Liver (tissue), 9 donors: ENCODE results near the gene PEX11B. TPM values are rescaled to one million over a fixed set of nuclear protein-coding genes. Genes with fewer than 3 reads are reported as not detected.

Experiments used
- DNase-seq: peaks from one replicate; pipeline ENCODE4 v3.0.0-alpha.2; 2017; ENCODE audit warnings: low spot score
- H3K27ac ChIP-seq, 2 donors: one replicate each; pipeline ENCODE4 v1.7.0; 2013; ENCODE audit warnings: inconsistent platforms in 2 of 2, low read length in 2 of 2, control low read depth in 1 of 2, low read depth in 1 of 2, mild to moderate bottlenecking in 1 of 2
- H3K27me3 ChIP-seq, 4 donors: one replicate each; pipeline versions ENCODE4 v1.6.1 to v1.7.0; 2013; ENCODE audit warnings: low read length in 3 of 4, inconsistent platforms in 1 of 4, mild to moderate bottlenecking in 1 of 4, moderate library complexity in 1 of 4; ENCODE audit not compliant: control insufficient read depth in 4 of 4, insufficient read depth in 4 of 4
- H3K36me3 ChIP-seq, 4 donors: one replicate each; pipeline versions ENCODE4 v1.6.1 to v1.7.0; 2013; ENCODE audit warnings: low read length in 3 of 4, mild to moderate bottlenecking in 3 of 4, low read depth in 1 of 4, moderate library complexity in 1 of 4; ENCODE audit not compliant: control insufficient read depth in 4 of 4, insufficient read depth in 3 of 4
- H3K4me1 ChIP-seq, 4 donors: one replicate each; pipeline versions ENCODE4 v1.6.1 to v1.7.0; 2013; ENCODE audit warnings: low read length in 3 of 4, mild to moderate bottlenecking in 3 of 4, moderate library complexity in 1 of 4; ENCODE audit not compliant: control insufficient read depth in 4 of 4, insufficient read depth in 4 of 4
- H3K4me3 ChIP-seq, 3 donors: one replicate each; pipeline versions ENCODE4 v1.6.1 to v1.7.0; 2013; ENCODE audit warnings: low read length in 3 of 3, control low read depth in 1 of 3, low read depth in 1 of 3, mild to moderate bottlenecking in 1 of 3
- H3K9ac ChIP-seq, 2 donors: one replicate each; pipeline ENCODE4 v1.7.0; 2013; ENCODE audit warnings: low read length in 2 of 2, mild to moderate bottlenecking in 2 of 2, moderate library complexity in 2 of 2, control low read depth in 1 of 2, low read depth in 1 of 2
- H3K9me3 ChIP-seq, 4 donors: one replicate each; pipeline versions ENCODE4 v1.6.1 to v1.7.0; 2013; ENCODE audit warnings: low read length in 3 of 4; ENCODE audit not compliant: control insufficient read depth in 4 of 4
- EGR1 ChIP-seq, 2 donors: IDR thresholded peaks; 2 replicates each; pipeline ENCODE4 v1.6.1; 2016 to 2018; ENCODE audit warnings: antibody characterized with exemption in 2 of 2, low read depth in 2 of 2
- FOXA1 ChIP-seq: IDR thresholded peaks from 2 replicates; pipeline ENCODE4 v1.6.1; 2016; ENCODE audit warnings: antibody characterized with exemption
- FOXA2 ChIP-seq: IDR thresholded peaks from 2 replicates; pipeline ENCODE4 v1.6.1; 2016; ENCODE audit warnings: antibody characterized with exemption
- GABPA ChIP-seq, 2 donors: IDR thresholded peaks in 1 of 2; conservative IDR thresholded peaks in 1 of 2; 2 replicates each; pipeline ENCODE4 v1.6.1; 2016; ENCODE audit warnings: antibody characterized with exemption in 2 of 2, mild to moderate bottlenecking in 1 of 2, moderate library complexity in 1 of 2
- HNF4A ChIP-seq, 2 donors: conservative IDR thresholded peaks; 2 replicates each; pipeline ENCODE4 v1.6.1; 2016; ENCODE audit warnings: antibody characterized with exemption in 2 of 2, mild to moderate bottlenecking in 2 of 2
- HNF4G ChIP-seq: IDR thresholded peaks from 2 replicates; pipeline ENCODE4 v1.6.1; 2016; ENCODE audit warnings: antibody characterized with exemption
- JUND ChIP-seq, 2 donors: IDR thresholded peaks; 2 replicates each; pipeline ENCODE4 v1.6.1; 2016; ENCODE audit warnings: antibody characterized with exemption in 2 of 2
- NR2F2 ChIP-seq: IDR thresholded peaks from 2 replicates; pipeline ENCODE4 v1.6.1; 2016; ENCODE audit warnings: antibody characterized with exemption
- RAD21 ChIP-seq, 2 donors: IDR thresholded peaks; 2 replicates each; pipeline ENCODE4 v1.6.1; 2016; ENCODE audit warnings: antibody characterized with exemption in 2 of 2, mild to moderate bottlenecking in 2 of 2
- RXRA ChIP-seq, 2 donors: IDR thresholded peaks; 2 replicates each; pipeline ENCODE4 v1.6.1; 2017 to 2018; ENCODE audit warnings: antibody characterized with exemption in 2 of 2, mild to moderate bottlenecking in 1 of 2
- SP1 ChIP-seq: IDR thresholded peaks from 2 replicates; pipeline ENCODE4 v1.6.1; 2018; ENCODE audit warnings: antibody characterized with exemption, mild to moderate bottlenecking
- TAF1 ChIP-seq: conservative IDR thresholded peaks from 2 replicates; pipeline ENCODE4 v1.6.1; 2016; ENCODE audit warnings: antibody characterized with exemption, mild to moderate bottlenecking
- YY1 ChIP-seq: IDR thresholded peaks from 2 replicates; pipeline ENCODE4 v1.6.1; 2016; ENCODE audit warnings: antibody characterized with exemption, mild to moderate bottlenecking
- WGBS: extraction: QIAGEN DNeasy Blood & Tissue Kit; methylation state at CpG from one replicate; pipeline ENCODE4 v1.1.7; 2013; 5-methylcytosine and 5-hydroxymethylcytosine counted together
- polyA plus RNA-seq, 2 donors: library from polyadenylated mRNA; stranded (reverse) in 1 of 2; unstranded in 1 of 2; fragments of 200-250 nt in 1 of 2; fragments of >200 nt in 1 of 2; fragmentation: Nextera tagmentation in 1 of 2; extraction: Ambion mirVana in 1 of 2; gene quantifications; one replicate each; pipeline versions ENCODE4 v1.2.1 to v1.2.3, GENCODE V29; 2013 to 2015
- total RNA-seq, 2 donors: library from RNA; depleted of rRNA; stranded (reverse); fragments of >200 nt; gene quantifications; one replicate each; pipeline ENCODE4 v1.2.3, GENCODE V29; 2014
- TF ChIP-seq, protein P1 (sequence below): IDR thresholded peaks from 2 replicates; pipeline ENCODE4 v1.6.1; 2016; ENCODE audit warnings: antibody characterized with exemption, mild to moderate bottlenecking
- TF ChIP-seq, protein P2 (sequence below): fragments of 150-350 bp; IDR thresholded peaks from 2 replicates; pipeline ENCODE4 v1.5.1; 2017; ENCODE audit warnings: improper control_type of control experiment, low read depth, low read length; ENCODE audit not compliant: missing input control
- TF ChIP-seq, protein P3 (sequence below): IDR thresholded peaks from 2 replicates; pipeline ENCODE4 v1.6.1; 2016; ENCODE audit warnings: antibody characterized with exemption
- TF ChIP-seq, protein P4 (sequence below): IDR thresholded peaks from 2 replicates; pipeline ENCODE4 v1.6.1; 2016; ENCODE audit warnings: antibody characterized with exemption
- donor health status: healthy.
- donor health status: healthy.
- donor health status: healthy.
- donor health status: healthy.
- donor health status: healthy.

PEX11B gene
- total and polyA plus RNA-seq, 4 donors: 13.4 to 21.0 (median 16.1) TPM

DNA sequence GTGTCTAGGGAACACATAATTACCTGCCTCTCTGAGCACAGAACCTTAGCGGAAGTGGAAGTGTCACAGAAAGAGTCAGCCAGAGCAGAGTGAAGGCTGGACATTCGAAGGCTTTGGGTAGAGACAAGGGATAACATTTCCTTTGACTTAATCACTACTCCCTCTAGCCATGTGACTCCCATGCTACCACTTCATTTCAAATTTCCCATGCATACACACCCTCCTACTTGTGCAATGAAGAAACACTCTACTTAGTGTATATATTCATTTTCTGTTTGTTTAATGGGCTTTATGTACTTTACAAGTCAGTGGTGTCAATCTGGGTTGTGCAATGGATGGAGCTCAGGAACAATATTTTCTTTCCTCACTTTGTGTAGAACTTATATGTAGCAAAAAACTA is 39.8 kb downstream of the PEX11B start:
- no peak overlapping the region for H3K9ac ChIP-seq
- no peak overlapping the region for H3K27ac ChIP-seq
- DNase-seq: no peak
- WGBS: 92% methylated on average over 2 of the region's 2 CpGs
- H3K27me3 ChIP-seq: peaks cover 0 to 5% (median 0%) of the 10 kb centered on the region in 4 donors
- no peaks in the 10 kb centered on the region for H3K36me3 ChIP-seq
- no peaks in the 10 kb centered on the region for H3K4me1 ChIP-seq
- H3K4me3 ChIP-seq: no peak overlapping the region
- TF ChIP-seq FOXA2 (no peak), HNF4A (conservative IDR thresholded peaks at IDR 0.05) (no peak), NR2F2 (no peak), SP1 (no peak), YY1 (no peak), RAD21 (IDR thresholded peaks at IDR 0.05) (no peak)
- TF ChIP-seq, protein P1, sequence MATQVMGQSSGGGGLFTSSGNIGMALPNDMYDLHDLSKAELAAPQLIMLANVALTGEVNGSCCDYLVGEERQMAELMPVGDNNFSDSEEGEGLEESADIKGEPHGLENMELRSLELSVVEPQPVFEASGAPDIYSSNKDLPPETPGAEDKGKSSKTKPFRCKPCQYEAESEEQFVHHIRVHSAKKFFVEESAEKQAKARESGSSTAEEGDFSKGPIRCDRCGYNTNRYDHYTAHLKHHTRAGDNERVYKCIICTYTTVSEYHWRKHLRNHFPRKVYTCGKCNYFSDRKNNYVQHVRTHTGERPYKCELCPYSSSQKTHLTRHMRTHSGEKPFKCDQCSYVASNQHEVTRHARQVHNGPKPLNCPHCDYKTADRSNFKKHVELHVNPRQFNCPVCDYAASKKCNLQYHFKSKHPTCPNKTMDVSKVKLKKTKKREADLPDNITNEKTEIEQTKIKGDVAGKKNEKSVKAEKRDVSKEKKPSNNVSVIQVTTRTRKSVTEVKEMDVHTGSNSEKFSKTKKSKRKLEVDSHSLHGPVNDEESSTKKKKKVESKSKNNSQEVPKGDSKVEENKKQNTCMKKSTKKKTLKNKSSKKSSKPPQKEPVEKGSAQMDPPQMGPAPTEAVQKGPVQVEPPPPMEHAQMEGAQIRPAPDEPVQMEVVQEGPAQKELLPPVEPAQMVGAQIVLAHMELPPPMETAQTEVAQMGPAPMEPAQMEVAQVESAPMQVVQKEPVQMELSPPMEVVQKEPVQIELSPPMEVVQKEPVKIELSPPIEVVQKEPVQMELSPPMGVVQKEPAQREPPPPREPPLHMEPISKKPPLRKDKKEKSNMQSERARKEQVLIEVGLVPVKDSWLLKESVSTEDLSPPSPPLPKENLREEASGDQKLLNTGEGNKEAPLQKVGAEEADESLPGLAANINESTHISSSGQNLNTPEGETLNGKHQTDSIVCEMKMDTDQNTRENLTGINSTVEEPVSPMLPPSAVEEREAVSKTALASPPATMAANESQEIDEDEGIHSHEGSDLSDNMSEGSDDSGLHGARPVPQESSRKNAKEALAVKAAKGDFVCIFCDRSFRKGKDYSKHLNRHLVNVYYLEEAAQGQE: no peak
- no peaks in the 10 kb centered on the region for H3K9me3 ChIP-seq

DNA sequence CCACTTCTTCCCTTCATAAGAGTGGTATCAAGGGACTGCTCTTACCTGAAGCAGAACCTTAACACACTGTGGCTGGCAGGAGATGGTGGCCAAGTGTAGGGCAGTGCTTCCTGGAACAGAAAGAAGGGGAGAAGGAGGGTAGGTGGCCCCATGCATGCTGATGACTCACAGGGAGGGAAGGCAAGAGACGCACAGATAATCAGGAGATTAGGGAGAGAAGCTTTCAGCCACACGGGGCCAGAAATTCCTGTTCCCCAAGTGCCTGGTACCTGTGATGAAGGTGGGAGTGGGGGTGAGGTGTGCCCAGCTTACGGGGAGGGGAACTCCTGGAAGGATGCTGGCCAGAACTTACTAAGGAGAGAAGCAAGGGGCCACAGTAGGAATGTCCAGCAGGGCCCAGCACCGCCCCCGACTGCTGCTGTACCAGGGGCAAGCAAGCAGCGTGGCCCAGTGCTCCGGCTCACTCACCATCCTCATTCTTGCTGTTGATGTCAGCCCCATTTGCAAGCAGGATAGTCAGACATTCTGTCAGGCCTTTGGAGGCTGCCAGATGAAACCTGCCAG is 40.5 kb downstream of the PEX11B start:
- no peak for TF ChIP-seq YY1
- TF ChIP-seq FOXA2: no peak
- TF ChIP-seq, protein P2, sequence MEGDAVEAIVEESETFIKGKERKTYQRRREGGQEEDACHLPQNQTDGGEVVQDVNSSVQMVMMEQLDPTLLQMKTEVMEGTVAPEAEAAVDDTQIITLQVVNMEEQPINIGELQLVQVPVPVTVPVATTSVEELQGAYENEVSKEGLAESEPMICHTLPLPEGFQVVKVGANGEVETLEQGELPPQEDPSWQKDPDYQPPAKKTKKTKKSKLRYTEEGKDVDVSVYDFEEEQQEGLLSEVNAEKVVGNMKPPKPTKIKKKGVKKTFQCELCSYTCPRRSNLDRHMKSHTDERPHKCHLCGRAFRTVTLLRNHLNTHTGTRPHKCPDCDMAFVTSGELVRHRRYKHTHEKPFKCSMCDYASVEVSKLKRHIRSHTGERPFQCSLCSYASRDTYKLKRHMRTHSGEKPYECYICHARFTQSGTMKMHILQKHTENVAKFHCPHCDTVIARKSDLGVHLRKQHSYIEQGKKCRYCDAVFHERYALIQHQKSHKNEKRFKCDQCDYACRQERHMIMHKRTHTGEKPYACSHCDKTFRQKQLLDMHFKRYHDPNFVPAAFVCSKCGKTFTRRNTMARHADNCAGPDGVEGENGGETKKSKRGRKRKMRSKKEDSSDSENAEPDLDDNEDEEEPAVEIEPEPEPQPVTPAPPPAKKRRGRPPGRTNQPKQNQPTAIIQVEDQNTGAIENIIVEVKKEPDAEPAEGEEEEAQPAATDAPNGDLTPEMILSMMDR: no peak
- TF ChIP-seq NR2F2: no peak
- TF ChIP-seq, protein P1: no peak
- TF ChIP-seq, protein P3, sequence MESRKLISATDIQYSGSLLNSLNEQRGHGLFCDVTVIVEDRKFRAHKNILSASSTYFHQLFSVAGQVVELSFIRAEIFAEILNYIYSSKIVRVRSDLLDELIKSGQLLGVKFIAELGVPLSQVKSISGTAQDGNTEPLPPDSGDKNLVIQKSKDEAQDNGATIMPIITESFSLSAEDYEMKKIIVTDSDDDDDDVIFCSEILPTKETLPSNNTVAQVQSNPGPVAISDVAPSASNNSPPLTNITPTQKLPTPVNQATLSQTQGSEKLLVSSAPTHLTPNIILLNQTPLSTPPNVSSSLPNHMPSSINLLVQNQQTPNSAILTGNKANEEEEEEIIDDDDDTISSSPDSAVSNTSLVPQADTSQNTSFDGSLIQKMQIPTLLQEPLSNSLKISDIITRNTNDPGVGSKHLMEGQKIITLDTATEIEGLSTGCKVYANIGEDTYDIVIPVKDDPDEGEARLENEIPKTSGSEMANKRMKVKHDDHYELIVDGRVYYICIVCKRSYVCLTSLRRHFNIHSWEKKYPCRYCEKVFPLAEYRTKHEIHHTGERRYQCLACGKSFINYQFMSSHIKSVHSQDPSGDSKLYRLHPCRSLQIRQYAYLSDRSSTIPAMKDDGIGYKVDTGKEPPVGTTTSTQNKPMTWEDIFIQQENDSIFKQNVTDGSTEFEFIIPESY: no peak
- no peak for TF ChIP-seq HNF4G
- TF ChIP-seq RXRA (IDR thresholded peaks at IDR 0.05): no peak
- no peak for TF ChIP-seq HNF4A (conservative IDR thresholded peaks at IDR 0.05)
- TF ChIP-seq, protein P4, sequence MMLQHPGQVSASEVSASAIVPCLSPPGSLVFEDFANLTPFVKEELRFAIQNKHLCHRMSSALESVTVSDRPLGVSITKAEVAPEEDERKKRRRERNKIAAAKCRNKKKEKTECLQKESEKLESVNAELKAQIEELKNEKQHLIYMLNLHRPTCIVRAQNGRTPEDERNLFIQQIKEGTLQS: no peak
- TF ChIP-seq GABPA (IDR thresholded peaks at IDR 0.05 in 1 of 2, conservative IDR thresholded peaks at IDR 0.05 in 1 of 2): no peak
- no peak for TF ChIP-seq RAD21 (IDR thresholded peaks at IDR 0.05)
- TF ChIP-seq JUND (IDR thresholded peaks at IDR 0.05): no peak
- TF ChIP-seq TAF1: no peak
- no peak for TF ChIP-seq FOXA1
- TF ChIP-seq EGR1 (IDR thresholded peaks at IDR 0.05; ENCODE audit: low read depth in 2 of 2): no peak
- no peak for DNase-seq
- H3K4me3 ChIP-seq: no peak overlapping the region
- no peaks in the 10 kb centered on the region for H3K4me1 ChIP-seq
- peaks cover 0 to 5% (median 0%) of the 10 kb centered on the region in 4 donors for H3K27me3 ChIP-seq
- no peaks in the 10 kb centered on the region for H3K9me3 ChIP-seq
- 89% methylated on average over 7 of the region's 7 CpGs for whole genome bisulfite sequencing
- no peak overlapping the region for H3K27ac ChIP-seq
- H3K36me3 ChIP-seq: no peaks in the 10 kb centered on the region
- H3K9ac ChIP-seq: no peak overlapping the region
